ELF-1 (cell line): ENCODE results near the gene MRPL58.
"Not testable (repeated sequence)": the region's sequence is repeated elsewhere in the genome, so short reads cannot be mapped to it uniquely, and the experiment has no call there.

Experiments
- DNase-seq: peaks from one replicate; pipeline ENCODE4 v3.0.0-alpha.2; 2016; ENCODE audit warnings: low read depth, low spot score

The MRPL58 gene

GRCh38 chr17:75013092-75013559, 656 bp downstream of the MRPL58 start:
- no peak for DNase-seq

DNA sequence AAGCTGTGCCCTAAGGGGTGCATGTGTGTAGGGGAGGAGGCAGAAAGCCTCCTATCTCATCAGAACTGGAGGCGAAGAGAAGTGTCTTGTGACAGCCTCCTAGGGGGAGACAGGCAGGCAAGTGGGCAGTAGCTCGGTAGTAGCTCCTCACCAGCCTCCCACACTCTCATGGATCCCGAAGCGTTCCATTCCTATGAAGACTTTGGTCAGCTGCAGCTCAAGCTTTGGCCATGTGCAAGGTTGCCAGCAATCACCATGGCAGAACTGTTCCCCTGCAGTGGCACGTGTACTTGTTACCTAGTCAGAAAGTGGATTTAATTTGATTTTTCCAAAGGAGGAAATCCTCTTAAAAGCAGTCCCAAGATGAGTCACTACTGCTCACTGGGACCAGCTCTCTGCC, 6.7 kb downstream of the MRPL58 start:
- DNase-seq: no peak

GRCh38 chr17:75019710-75020109, 7.2 kb downstream of the MRPL58 start:
- no peak for DNase-seq

- DNase-seq: peak; percentile 33
Measured at GRCh38 chr17:75020331-75021110, 8.1 kb downstream of the MRPL58 start.

DNA sequence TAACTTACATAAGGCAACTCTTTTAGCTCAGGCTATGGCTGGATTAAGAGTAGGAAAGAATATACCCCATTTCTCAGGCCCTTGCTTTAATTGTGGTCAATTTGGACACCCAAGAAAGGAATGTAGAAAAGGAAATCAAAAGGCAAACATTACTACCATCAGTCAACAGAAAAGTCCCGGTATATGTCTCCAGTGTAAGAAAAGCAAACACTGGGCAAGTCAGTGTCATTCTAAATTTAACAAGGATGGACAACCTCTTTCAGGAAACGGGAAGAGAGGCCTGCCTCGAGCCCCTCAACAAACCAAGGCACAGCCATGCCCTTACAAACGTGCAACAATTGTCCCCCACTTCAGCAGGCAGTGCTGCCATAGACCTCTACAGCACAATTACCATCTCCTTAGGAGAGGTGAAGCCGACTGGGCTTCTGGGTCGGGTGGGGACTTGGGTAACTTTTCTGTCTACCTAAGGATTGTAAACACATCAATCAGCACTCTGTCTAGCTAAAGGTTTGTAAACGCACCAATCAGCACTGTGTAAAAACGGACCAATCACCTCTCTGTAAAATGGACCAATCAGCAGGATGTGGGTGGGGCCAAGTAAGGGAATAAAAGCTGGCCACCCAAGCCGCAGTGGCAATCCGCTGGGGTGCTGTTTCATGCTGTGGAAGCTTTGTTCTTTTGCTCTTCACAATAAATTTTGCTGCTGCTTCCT, 12.4 kb downstream of the MRPL58 start:
- DNase-seq: no peak

DNA sequence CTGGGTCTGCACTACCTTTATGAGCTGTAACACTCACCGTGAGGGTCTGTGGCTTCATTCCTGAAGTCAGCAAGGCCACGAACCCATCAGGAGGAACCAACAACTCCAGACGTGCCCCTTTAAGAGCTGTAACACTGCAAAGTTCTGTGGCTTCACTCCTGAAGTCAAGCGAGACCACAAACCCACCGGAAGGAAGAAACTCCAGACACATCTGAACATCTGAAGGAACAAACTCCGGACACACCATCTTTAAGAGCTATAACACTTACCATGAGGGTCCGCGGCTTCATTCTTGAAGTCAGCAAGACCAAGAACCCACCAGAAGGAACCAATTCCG, 12.9 kb downstream of the MRPL58 start:
- DNase-seq: not testable (repeated sequence)

- not testable (repeated sequence) for DNase-seq
Measured at GRCh38 chr17:75026650-75027049, 14.2 kb downstream of the MRPL58 start.

- DNase-seq: no peak
Measured at GRCh38 chr17:75030161-75030560, 17.7 kb downstream of the MRPL58 start.

- DNase-seq: no peak
Measured at GRCh38 chr17:75031972-75032719, 19.7 kb downstream of the MRPL58 start.

DNA sequence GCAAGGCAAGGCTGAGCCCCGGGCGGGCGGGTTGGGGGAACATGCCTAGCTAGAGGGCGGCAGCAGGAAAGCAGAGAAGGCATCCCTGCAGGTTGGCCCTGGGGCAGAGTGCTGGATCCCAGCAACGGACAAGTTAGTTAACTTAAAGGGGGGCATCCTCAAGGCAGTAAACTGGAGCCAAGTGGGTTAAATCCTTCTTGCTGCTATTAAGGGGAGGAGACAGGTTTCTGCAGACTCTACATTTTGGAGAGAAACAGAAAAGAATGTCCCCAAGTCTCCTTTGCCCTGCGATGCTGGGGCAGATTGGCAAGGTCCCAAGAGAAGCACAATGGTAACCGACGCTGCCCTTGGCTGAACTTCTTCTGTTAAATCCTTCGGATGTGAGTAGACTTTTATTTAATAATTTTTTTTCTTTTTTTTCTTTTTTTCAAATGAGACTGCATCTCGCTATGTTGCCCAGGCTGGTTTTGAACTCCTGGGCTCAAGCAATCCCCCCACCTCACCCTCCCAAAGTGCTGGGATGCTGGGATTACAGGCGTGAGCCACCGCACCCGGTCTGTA, 20.3 kb downstream of the MRPL58 start:
- DNase-seq: no peak

- peak; percentile 98 for DNase-seq
Measured at GRCh38 chr17:75033346-75034235, 21.1 kb downstream of the MRPL58 start.

DNA sequence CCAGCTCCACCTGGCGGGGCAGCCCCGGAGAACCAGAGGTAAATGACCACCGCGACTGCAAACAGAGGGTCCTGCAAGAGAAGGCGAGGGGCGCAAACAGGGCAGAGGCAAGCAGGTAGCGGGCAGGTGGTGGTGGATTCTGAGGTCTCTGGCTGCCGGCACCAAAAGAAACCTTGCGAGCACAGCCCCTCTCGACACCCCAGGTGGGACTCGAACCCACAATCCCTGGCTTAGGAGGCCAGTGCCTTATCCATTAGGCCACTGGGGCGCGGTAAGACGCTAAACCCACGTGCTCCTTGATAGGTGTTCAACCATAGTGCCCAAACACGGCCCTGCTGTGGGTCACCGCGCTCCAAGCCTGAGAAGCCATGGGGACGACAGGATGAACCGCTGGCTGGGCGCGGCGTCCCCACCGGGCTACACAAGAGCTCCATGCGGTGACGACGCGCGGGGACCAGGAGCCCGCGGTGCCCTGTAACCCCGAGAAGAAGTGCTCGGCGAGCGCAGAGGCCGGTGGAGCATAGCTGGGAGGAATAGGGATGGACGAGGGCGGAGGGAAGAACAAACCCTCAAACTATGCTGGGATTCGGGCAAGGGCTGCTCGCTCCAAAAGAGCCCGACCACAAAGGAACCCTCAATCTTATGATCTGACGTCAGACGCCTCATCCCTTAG, 21.9 kb downstream of the MRPL58 start:
- DNase-seq: peak; percentile 98

GRCh38 chr17:75036643-75037268, 24.3 kb downstream of the MRPL58 start:
- DNase-seq: peak; percentile 84

- DNase-seq: no peak
Measured at GRCh38 chr17:75039238-75039637, 26.8 kb downstream of the MRPL58 start.

DNA sequence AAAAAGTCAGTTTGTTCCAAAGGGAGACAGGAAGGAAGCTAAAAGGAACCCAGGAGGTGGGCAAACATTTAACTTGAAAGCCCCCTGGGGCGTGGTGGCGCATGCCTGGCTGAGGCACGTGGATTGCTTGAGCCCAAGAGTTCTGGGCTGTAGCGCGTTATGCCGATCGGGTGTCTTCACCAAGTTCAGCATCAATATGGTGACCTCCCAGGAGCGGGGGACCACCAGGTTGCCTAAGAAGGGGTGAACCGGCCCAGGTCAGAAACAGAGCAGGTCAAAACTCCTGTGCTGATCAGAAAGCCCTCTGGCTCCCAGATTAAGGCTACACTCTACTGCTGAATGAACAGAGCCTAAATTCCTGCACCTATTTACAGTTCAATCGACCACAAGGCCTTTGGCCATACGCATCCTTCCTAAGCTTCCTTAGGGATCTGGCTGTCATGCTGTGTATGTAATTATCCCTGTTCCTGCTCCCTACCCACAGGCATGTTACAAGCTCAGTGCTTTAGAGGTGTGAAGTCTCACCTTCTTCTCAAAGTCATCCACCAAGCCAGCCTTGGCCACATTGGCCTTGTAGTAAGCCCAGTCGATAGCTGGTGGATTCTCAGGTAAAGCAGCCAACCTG, 29.3 kb downstream of the MRPL58 start:
- DNase-seq: peak; percentile 82

- not testable (repeated sequence) for DNase-seq
Measured at GRCh38 chr17:75043789-75044188, 31.3 kb downstream of the MRPL58 start.

- DNase-seq: peak; percentile 45
Measured at GRCh38 chr17:75044716-75045115, 32.2 kb downstream of the MRPL58 start.

- peak; percentile 19 for DNase-seq
Measured at GRCh38 chr17:75045946-75046406, 33.5 kb downstream of the MRPL58 start.
